ENCODE measurements around the gene KRAS.

Gene KRAS

DNA sequence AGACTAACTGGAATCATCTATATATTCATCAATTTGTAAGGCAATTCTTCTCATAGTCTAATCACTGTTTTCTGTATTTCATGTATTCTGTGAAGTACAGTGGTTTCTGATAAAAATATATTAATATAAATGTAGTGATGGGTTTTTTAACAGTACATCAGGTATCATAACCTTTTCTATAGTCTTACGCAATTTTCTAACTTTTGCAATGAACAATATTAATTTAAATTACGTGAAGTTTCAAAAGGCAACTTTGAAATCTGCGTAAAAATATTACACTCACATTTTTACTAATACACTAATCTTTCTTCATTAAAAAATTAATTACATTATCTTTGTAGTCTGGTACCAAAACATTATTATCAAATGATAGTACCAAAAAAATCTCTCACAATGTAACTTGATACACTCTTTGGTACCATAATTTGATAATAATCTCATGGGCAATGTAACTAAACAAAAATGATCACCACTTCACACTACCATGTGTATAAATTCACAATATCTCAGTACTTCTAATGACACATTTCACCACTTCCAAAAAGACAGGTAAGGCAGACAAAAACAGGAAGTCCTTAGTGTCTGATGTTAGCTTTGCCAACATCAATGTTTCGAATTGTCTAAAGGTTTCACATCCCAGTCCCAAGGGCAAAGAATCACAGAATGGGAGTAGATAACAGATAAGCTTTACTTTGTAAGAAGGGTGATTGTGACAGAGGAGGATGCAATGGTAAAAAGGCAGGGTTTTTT, 64.5 kb downstream of the KRAS start:
- TF ChIP-seq TAF1 (IDR thresholded peaks at IDR 0.05; ENCODE audit: borderline replicate concordance, insufficient read depth, low read length) (no peak), FOXP2 (optimal IDR thresholded peaks at IDR 0.05; ENCODE audit: borderline replicate concordance, extremely low read depth, extremely low read length, insufficient read depth) (no peak), SIN3A (IDR thresholded peaks at IDR 0.05; ENCODE audit: borderline replicate concordance, insufficient read depth, low read length) (no peak), POLR2AphosphoS5 (IDR thresholded peaks at IDR 0.05; ENCODE audit: low read depth, low read length) (no peak)
- TF ChIP-seq, protein P1, sequence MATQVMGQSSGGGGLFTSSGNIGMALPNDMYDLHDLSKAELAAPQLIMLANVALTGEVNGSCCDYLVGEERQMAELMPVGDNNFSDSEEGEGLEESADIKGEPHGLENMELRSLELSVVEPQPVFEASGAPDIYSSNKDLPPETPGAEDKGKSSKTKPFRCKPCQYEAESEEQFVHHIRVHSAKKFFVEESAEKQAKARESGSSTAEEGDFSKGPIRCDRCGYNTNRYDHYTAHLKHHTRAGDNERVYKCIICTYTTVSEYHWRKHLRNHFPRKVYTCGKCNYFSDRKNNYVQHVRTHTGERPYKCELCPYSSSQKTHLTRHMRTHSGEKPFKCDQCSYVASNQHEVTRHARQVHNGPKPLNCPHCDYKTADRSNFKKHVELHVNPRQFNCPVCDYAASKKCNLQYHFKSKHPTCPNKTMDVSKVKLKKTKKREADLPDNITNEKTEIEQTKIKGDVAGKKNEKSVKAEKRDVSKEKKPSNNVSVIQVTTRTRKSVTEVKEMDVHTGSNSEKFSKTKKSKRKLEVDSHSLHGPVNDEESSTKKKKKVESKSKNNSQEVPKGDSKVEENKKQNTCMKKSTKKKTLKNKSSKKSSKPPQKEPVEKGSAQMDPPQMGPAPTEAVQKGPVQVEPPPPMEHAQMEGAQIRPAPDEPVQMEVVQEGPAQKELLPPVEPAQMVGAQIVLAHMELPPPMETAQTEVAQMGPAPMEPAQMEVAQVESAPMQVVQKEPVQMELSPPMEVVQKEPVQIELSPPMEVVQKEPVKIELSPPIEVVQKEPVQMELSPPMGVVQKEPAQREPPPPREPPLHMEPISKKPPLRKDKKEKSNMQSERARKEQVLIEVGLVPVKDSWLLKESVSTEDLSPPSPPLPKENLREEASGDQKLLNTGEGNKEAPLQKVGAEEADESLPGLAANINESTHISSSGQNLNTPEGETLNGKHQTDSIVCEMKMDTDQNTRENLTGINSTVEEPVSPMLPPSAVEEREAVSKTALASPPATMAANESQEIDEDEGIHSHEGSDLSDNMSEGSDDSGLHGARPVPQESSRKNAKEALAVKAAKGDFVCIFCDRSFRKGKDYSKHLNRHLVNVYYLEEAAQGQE (IDR thresholded peaks at IDR 0.05; ENCODE audit: insufficient read depth in 1 of 2, low read depth in 2 of 2, low read length in 2 of 2) = no peak

DNA sequence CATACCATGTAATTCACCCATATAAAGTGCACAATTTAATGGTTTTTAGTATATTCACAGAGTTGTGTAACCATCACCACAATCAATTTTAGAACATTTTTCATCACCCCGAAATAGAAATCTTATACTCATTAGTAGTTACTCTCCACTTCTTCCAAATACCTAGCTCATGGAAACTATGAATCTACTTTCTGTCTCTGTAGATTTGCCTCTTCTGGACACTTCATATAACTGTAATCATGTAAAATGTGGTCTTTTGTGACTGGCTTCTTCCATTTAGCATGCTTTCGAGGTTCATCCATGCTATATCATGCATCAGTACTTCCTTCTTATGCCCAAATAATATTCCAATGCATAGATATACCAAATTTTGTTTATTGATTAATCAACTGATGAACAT, 66.6 kb downstream of the KRAS start:
- TF ChIP-seq SIN3A (IDR thresholded peaks at IDR 0.05; ENCODE audit: borderline replicate concordance, insufficient read depth, low read length) (no peak), FOXP2 (optimal IDR thresholded peaks at IDR 0.05; ENCODE audit: borderline replicate concordance, extremely low read depth, extremely low read length, insufficient read depth) (no peak), TAF1 (IDR thresholded peaks at IDR 0.05; ENCODE audit: borderline replicate concordance, insufficient read depth, low read length) (no peak), POLR2AphosphoS5 (IDR thresholded peaks at IDR 0.05; ENCODE audit: low read depth, low read length) (no peak)
- TF ChIP-seq, protein P1 (IDR thresholded peaks at IDR 0.05; ENCODE audit: insufficient read depth in 1 of 2, low read depth in 2 of 2, low read length in 2 of 2) = no peak

DNA sequence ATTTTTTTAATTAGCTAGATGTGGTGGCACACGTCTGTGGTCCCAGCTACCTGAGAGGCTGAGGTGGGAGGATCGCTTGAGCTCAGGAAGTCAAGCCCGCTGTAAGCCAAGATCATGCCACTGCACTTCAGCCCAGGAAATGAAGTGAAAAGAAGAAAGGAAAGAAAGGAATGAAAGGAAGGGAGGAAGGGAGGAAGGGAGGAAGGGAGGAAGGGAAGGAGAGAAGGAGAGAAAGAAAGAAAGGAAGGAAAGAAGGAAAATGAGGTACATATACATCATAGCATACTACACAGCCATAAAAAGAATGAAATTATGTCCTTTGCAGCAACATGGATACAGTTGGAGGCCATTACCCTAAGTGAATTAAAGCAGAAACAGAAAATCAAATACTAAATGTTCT, 68.0 kb downstream of the KRAS start:
- TF ChIP-seq, protein P1 (IDR thresholded peaks at IDR 0.05; ENCODE audit: insufficient read depth in 1 of 2, low read depth in 2 of 2, low read length in 2 of 2) = no peak
- no peak for TF ChIP-seq FOXP2 (optimal IDR thresholded peaks at IDR 0.05; ENCODE audit: borderline replicate concordance, extremely low read depth, extremely low read length, insufficient read depth)
- TF ChIP-seq POLR2AphosphoS5 (IDR thresholded peaks at IDR 0.05; ENCODE audit: low read depth, low read length) = no peak
- no peak for TF ChIP-seq SIN3A (IDR thresholded peaks at IDR 0.05; ENCODE audit: borderline replicate concordance, insufficient read depth, low read length)
- no peak for TF ChIP-seq TAF1 (IDR thresholded peaks at IDR 0.05; ENCODE audit: borderline replicate concordance, insufficient read depth, low read length)

DNA sequence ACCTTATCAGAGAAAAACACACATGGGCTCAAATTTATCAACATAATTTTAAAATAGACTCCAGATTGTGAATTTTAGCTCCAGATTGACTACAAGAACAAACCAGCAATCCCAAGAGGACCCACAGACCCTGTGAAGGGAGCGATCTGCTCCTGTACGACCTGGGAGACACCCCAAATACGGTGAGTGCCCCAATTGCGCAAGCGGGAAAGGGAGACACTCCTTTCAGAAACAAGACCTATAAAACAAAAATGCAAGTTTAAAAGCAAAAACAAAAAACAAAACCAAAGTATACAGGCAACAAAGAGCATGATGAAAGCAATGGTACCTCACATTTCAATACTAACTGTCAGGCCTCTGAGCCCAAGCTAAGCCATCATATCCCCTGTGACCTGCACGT, 87.9 kb downstream of the KRAS start:
- TF ChIP-seq, protein P1 (IDR thresholded peaks at IDR 0.05; ENCODE audit: insufficient read depth in 1 of 2, low read depth in 2 of 2, low read length in 2 of 2) = no peak
- TF ChIP-seq TAF1 (IDR thresholded peaks at IDR 0.05; ENCODE audit: borderline replicate concordance, insufficient read depth, low read length) (no peak), SIN3A (IDR thresholded peaks at IDR 0.05; ENCODE audit: borderline replicate concordance, insufficient read depth, low read length) (no peak), FOXP2 (optimal IDR thresholded peaks at IDR 0.05; ENCODE audit: borderline replicate concordance, extremely low read depth, extremely low read length, insufficient read depth) (no peak), POLR2AphosphoS5 (IDR thresholded peaks at IDR 0.05; ENCODE audit: low read depth, low read length) (no peak)

Data from PFSK-1 (cell line).